Activated CD8-positive, alpha-beta T cell treated with anti-CD3 and anti-CD28 coated beads, Interleukin-2, amount 10 ng/mL, durations not matched to agents 7 days and 5 days (primary cell): ENCODE measurements around the gene SELE. TPM values are rescaled to one million over a fixed set of nuclear protein-coding genes. Genes with fewer than 3 reads are reported as not detected.

Source experiments
- ATAC-seq: fragments of 150-1000 bp; cut with Tn5 transposase; one replicate; pipeline ENCODE4 v1.10.0; 2021; ENCODE audit warnings: moderate library complexity
- CTCF ChIA-PET: fragments of 350-600 bp; sonication (Branson Sonifier 250); formaldehyde crosslinking; loops from one replicate; lab custom pipeline; 2021; ENCODE audit warnings: antibody characterized with exemption; lab: Charles Lee
- POLR2A ChIA-PET: fragments of 350-600 bp; sonication (Branson Sonifier 250); formaldehyde crosslinking; loops from one replicate; lab custom pipeline; 2021; ENCODE audit warnings: antibody characterized with exemption; lab: Charles Lee
- DNase-seq: peaks from one replicate; pipeline ENCODE4 v3.0.0-alpha.2; 2020
- H3K27ac Mint-ChIP-seq: one replicate; pipeline ENCODE4 v1.8.0; 2021; ENCODE audit warnings: mild to moderate bottlenecking, mixed read lengths
- H3K27me3 Mint-ChIP-seq: one replicate; pipeline ENCODE4 v1.8.0; 2021; ENCODE audit warnings: low read depth, mixed read lengths
- H3K36me3 Mint-ChIP-seq: one replicate; pipeline ENCODE4 v1.8.0; 2021; ENCODE audit warnings: low read depth, mixed read lengths
- H3K4me1 Mint-ChIP-seq: one replicate; pipeline ENCODE4 v1.8.0; 2021; ENCODE audit warnings: low read depth, mixed read lengths
- H3K4me3 Mint-ChIP-seq: one replicate; pipeline ENCODE4 v1.8.0; 2021; ENCODE audit warnings: mild to moderate bottlenecking, mixed read lengths
- H3K9me3 Mint-ChIP-seq: one replicate; pipeline ENCODE4 v1.8.0; 2022; ENCODE audit warnings: mixed read lengths; ENCODE audit not compliant: insufficient read depth
- total RNA-seq, 2 experiments: library from RNA; stranded (reverse); gene quantifications; one replicate each; pipeline ENCODE4 v1.2.3, GENCODE V29; 2021

SELE gene
- total RNA-seq, 2 experiments from 2014 or later = not detected

- peaks cover 10% of the 10 kb centered on the region for H3K27me3 Mint-ChIP-seq
- ATAC-seq (no peak), DNase-seq (no peak)
- no peak overlapping the region for H3K27ac Mint-ChIP-seq
- H3K4me1 Mint-ChIP-seq = no peaks in the 10 kb centered on the region
- no peaks in the 10 kb centered on the region for H3K9me3 Mint-ChIP-seq
- no peak overlapping the region for H3K4me3 Mint-ChIP-seq
- ChIA-PET CTCF (no interaction called here), POLR2A (no interaction called here)
- no peaks in the 10 kb centered on the region for H3K36me3 Mint-ChIP-seq
These were observed 12.7 kb upstream of the SELE start for GRCh38 chr1:169746550-169746949.

GRCh38 chr1:169745015-169745861 is 11.4 kb upstream of the SELE start:
- ChIA-PET CTCF (no interaction called here), POLR2A (no interaction called here)
- Mint-ChIP-seq H3K27ac (no peak overlapping the region), H3K4me1 (no peaks in the 10 kb centered on the region), H3K4me3 (no peak overlapping the region), H3K36me3 (no peaks in the 10 kb centered on the region), H3K27me3 (peaks cover 10% of the 10 kb centered on the region), H3K9me3 (no peaks in the 10 kb centered on the region)
- DNase-seq (no peak), ATAC-seq (no peak)

GRCh38 chr1:169741666-169742394 is 8.0 kb upstream of the SELE start:
- ChIA-PET CTCF (interaction anchor here (1.4 kb wide), 1 partner anchor 30 kb away, joined by 4 read pairs; no protein-coding TSS in a partner anchor), POLR2A (no interaction called here)
- Mint-ChIP-seq H3K27ac (no peak overlapping the region), H3K9me3 (no peaks in the 10 kb centered on the region), H3K27me3 (peaks cover 21% of the 10 kb centered on the region), H3K4me1 (no peaks in the 10 kb centered on the region), H3K4me3 (no peak overlapping the region), H3K36me3 (no peaks in the 10 kb centered on the region)
- ATAC-seq (no peak), DNase-seq (no peak)

GRCh38 chr1:169739980-169740379 is 6.1 kb upstream of the SELE start:
- Mint-ChIP-seq H3K27ac (no peak overlapping the region), H3K27me3 (peaks cover 16% of the 10 kb centered on the region), H3K4me3 (no peak overlapping the region), H3K36me3 (no peaks in the 10 kb centered on the region), H3K9me3 (no peaks in the 10 kb centered on the region), H3K4me1 (no peaks in the 10 kb centered on the region)
- ChIA-PET CTCF (no interaction called here), POLR2A (no interaction called here)
- DNase-seq (no peak), ATAC-seq (no peak)

- Mint-ChIP-seq H3K4me1 (no peaks in the 10 kb centered on the region), H3K27me3 (peaks cover 15% of the 10 kb centered on the region), H3K36me3 (no peaks in the 10 kb centered on the region), H3K4me3 (no peak overlapping the region), H3K27ac (no peak overlapping the region), H3K9me3 (no peaks in the 10 kb centered on the region)
- no peak for ATAC-seq
- CTCF ChIA-PET = no interaction called here
- DNase-seq = no peak
- POLR2A ChIA-PET = no interaction called here
These were observed 2.4 kb downstream of the SELE start for GRCh38 chr1:169731446-169731845.

- CTCF ChIA-PET = interaction anchor here (0.6 to 1.1 kb wide), 2 partner anchors 184 to 266 kb away, joined by 3 read pairs; no protein-coding TSS in a partner anchor
- ATAC-seq = no peak
- POLR2A ChIA-PET = no interaction called here
- H3K4me1 Mint-ChIP-seq = no peaks in the 10 kb centered on the region
- no peaks in the 10 kb centered on the region for H3K9me3 Mint-ChIP-seq
- H3K36me3 Mint-ChIP-seq = no peaks in the 10 kb centered on the region
- no peak for DNase-seq
- no peak overlapping the region for H3K27ac Mint-ChIP-seq
- H3K27me3 Mint-ChIP-seq = peaks cover 15% of the 10 kb centered on the region
- no peak overlapping the region for H3K4me3 Mint-ChIP-seq
These were observed 3.9 kb downstream of the SELE start for GRCh38 chr1:169729991-169730390.

- H3K27me3 Mint-ChIP-seq = peaks cover 14% of the 10 kb centered on the region
- H3K27ac Mint-ChIP-seq = no peak overlapping the region
- H3K4me1 Mint-ChIP-seq = no peaks in the 10 kb centered on the region
- no peaks in the 10 kb centered on the region for H3K9me3 Mint-ChIP-seq
- ChIA-PET CTCF (interaction anchor here (0.9 to 1.7 kb wide), 2 partner anchors 15 to 125 kb away, joined by 3 to 4 read pairs; no protein-coding TSS in a partner anchor), POLR2A (no interaction called here)
- no peak for DNase-seq
- no peak overlapping the region for H3K4me3 Mint-ChIP-seq
- ATAC-seq = no peak
- H3K36me3 Mint-ChIP-seq = no peaks in the 10 kb centered on the region
These were observed 6.6 kb downstream of the SELE start for GRCh38 chr1:169727307-169727706.

- CTCF ChIA-PET = interaction anchor here (0.9 to 1.7 kb wide), 2 partner anchors 14 to 125 kb away, joined by 3 to 4 read pairs; no protein-coding TSS in a partner anchor
- peaks cover 14% of the 10 kb centered on the region for H3K27me3 Mint-ChIP-seq
These were observed 7.0 kb downstream of the SELE start for GRCh38 chr1:169726851-169727250.

GRCh38 chr1:169725930-169726329 is 7.9 kb downstream of the SELE start:
- ChIA-PET POLR2A (no interaction called here), CTCF (interaction anchor here (0.9 to 1.0 kb wide), 2 partner anchors 124 to 175 kb away, joined by 3 to 6 read pairs; no protein-coding TSS in a partner anchor)
- no peaks in the 10 kb centered on the region for H3K9me3 Mint-ChIP-seq
- peaks cover 11% of the 10 kb centered on the region for H3K27me3 Mint-ChIP-seq
- H3K4me3 Mint-ChIP-seq = no peak overlapping the region
- ATAC-seq (no peak), DNase-seq (no peak)
- no peak overlapping the region for H3K27ac Mint-ChIP-seq
- no peaks in the 10 kb centered on the region for H3K4me1 Mint-ChIP-seq
- H3K36me3 Mint-ChIP-seq = no peaks in the 10 kb centered on the region

More at GRCh38 chr1:169726851-169727250, 7.0 kb downstream of the SELE start:
- Mint-ChIP-seq H3K4me1 (no peaks in the 10 kb centered on the region), H3K27ac (no peak overlapping the region), H3K36me3 (no peaks in the 10 kb centered on the region), H3K4me3 (no peak overlapping the region), H3K9me3 (no peaks in the 10 kb centered on the region)
- ATAC-seq (no peak), DNase-seq (no peak)
- POLR2A ChIA-PET = interaction anchor here (0.6 kb wide), 1 partner anchor 49 kb away, joined by 3 read pairs; no protein-coding TSS in a partner anchor

- Mint-ChIP-seq H3K9me3 (no peaks in the 10 kb centered on the region), H3K27ac (no peak overlapping the region), H3K4me1 (no peaks in the 10 kb centered on the region), H3K4me3 (no peak overlapping the region), H3K27me3 (peaks cover 11% of the 10 kb centered on the region), H3K36me3 (no peaks in the 10 kb centered on the region)
- POLR2A ChIA-PET = no interaction called here
- ATAC-seq (no peak), DNase-seq (no peak)
- CTCF ChIA-PET = interaction anchor here (1.0 kb wide), 1 partner anchor 12 kb away, joined by 3 read pairs; no protein-coding TSS in a partner anchor
These were observed 9.7 kb downstream of the SELE start for GRCh38 chr1:169724168-169724567.

- no peak overlapping the region for H3K4me3 Mint-ChIP-seq
- H3K9me3 Mint-ChIP-seq = no peaks in the 10 kb centered on the region
- CTCF ChIA-PET = interaction anchor here (1.0 kb wide), 1 partner anchor 11 kb away, joined by 3 read pairs; no protein-coding TSS in a partner anchor
- ATAC-seq = no peak
- H3K27me3 Mint-ChIP-seq = peaks cover 12% of the 10 kb centered on the region
- H3K36me3 Mint-ChIP-seq = no peaks in the 10 kb centered on the region
- no peaks in the 10 kb centered on the region for H3K4me1 Mint-ChIP-seq
- POLR2A ChIA-PET = no interaction called here
- no peak overlapping the region for H3K27ac Mint-ChIP-seq
- DNase-seq = no peak
These were observed 10.1 kb downstream of the SELE start for GRCh38 chr1:169723763-169724162.
